ENCODE results near the gene ANKRD16. TPM values are rescaled to one million over a fixed set of nuclear protein-coding genes. Genes with fewer than 3 reads are reported as not detected.
"Not testable (repeated sequence)": the region's sequence is repeated elsewhere in the genome, so short reads cannot be mapped to it uniquely, and the experiment has no call there.

The ANKRD16 gene
- total and polyA plus RNA-seq, 2 of the 13 experiments (the other 11 are each of a cell fraction or from before 2014, with no cell fraction given), result 8.0 to 11.4 TPM

- no peak for FAIRE-seq
- no peak for ATAC-seq
- no peaks in the 10 kb centered on the region for H3K27me3 ChIP-seq (ENCODE audit: control insufficient read depth in 1 of 2, insufficient read depth in 2 of 2, low read length in 2 of 2)
- BruUV-seq (replicated peaks), result no TSS peak
- H4K20me1 ChIP-seq (ENCODE audit: insufficient read depth, low read length), result no peaks in the 10 kb centered on the region
- CTCF ChIA-PET (ENCODE audit: low intra/inter-chr PET ratio, low total read pairs), result no interaction called here
- H3K4me2 ChIP-seq (ENCODE audit: low read depth, low read length), result no peak overlapping the region
- intact Hi-C loops (cut with micrococcal nuclease; ENCODE audit: unreplicated experiment) (no loop called here), in situ Hi-C loops (cut with HindIII; ENCODE audit: extremely low pct_ligation_motif_present, low pct_unique_long_range_greater_than_20kb) (no loop called here)
- peaks cover 15 to 54% of the 10 kb centered on the region in 2 experiments for H3K36me3 ChIP-seq (replicated peaks in 1 of 2; ENCODE audit: control insufficient read depth in 1 of 2, insufficient read depth in 2 of 2, low read length in 2 of 2)
- DNase-seq (ENCODE audit: low spot score), result no peak
- no peak overlapping the region for H2AFZ ChIP-seq (ENCODE audit: low read length)
- H3K9me3 ChIP-seq (ENCODE audit: low read length), result no peaks in the 10 kb centered on the region
- peaks cover 9% of the 10 kb centered on the region for H3K79me2 ChIP-seq (ENCODE audit: insufficient read depth, low read length)
- no peak overlapping the region for H3K4me3 ChIP-seq (replicated peaks in 1 of 3; ENCODE audit: insufficient read depth in 1 of 3, low read depth in 2 of 3, low read length in 3 of 3)
- H3K4me1 ChIP-seq (ENCODE audit: insufficient read depth, low read length), result peaks cover 22% of the 10 kb centered on the region
- no peak for TF ChIP-seq ZNF672 (CRISPR knock-in tag; IDR thresholded peaks at IDR 0.05)
- TF ChIP-seq ZNF251 (CRISPR knock-in tag; IDR thresholded peaks at IDR 0.05), result no peak
- TF ChIP-seq ZMYM3 (CRISPR knock-in tag; IDR thresholded peaks at IDR 0.05), result no peak
- TF ChIP-seq ZNF205 (CRISPR knock-in tag; IDR thresholded peaks at IDR 0.05), result no peak
- TF ChIP-seq ZNF563 (CRISPR knock-in tag; IDR thresholded peaks at IDR 0.05), result no peak
- no peak for TF ChIP-seq HNRNPK (IDR thresholded peaks at IDR 0.05; ENCODE audit: low read depth, low read length, poor library complexity, severe bottlenecking)
- TF ChIP-seq ZNF720 (CRISPR knock-in tag; IDR thresholded peaks at IDR 0.05), result no peak
- TF ChIP-seq TCF12 (IDR thresholded peaks at IDR 0.05), result no peak
- no peak for TF ChIP-seq TCF12 (CRISPR knock-in tag; IDR thresholded peaks at IDR 0.05)
- TF ChIP-seq GMEB1 (CRISPR knock-in tag; IDR thresholded peaks at IDR 0.05; ENCODE audit: borderline replicate concordance), result no peak
- TF ChIP-seq ZNF556 (CRISPR knock-in tag; IDR thresholded peaks at IDR 0.05; ENCODE audit: borderline replicate concordance), result no peak
- TF ChIP-seq FOXA3 (CRISPR knock-in tag; IDR thresholded peaks at IDR 0.05), result no peak
- TF ChIP-seq HOXD1 (CRISPR knock-in tag; IDR thresholded peaks at IDR 0.05), result no peak
- no peak for TF ChIP-seq TRAFD1 (CRISPR knock-in tag; IDR thresholded peaks at IDR 0.05; ENCODE audit: borderline replicate concordance)
- no peak for TF ChIP-seq SMAD1 (CRISPR knock-in tag; IDR thresholded peaks at IDR 0.05; ENCODE audit: borderline replicate concordance, low read depth)
- TF ChIP-seq ZIK1 (CRISPR knock-in tag; IDR thresholded peaks at IDR 0.05; ENCODE audit: borderline replicate concordance, low read depth), result no peak
- TF ChIP-seq MATR3 (CRISPR knock-in tag; IDR thresholded peaks at IDR 0.05), result no peak
- TF ChIP-seq HNF4A (CRISPR knock-in tag; IDR thresholded peaks at IDR 0.05), result no peak
- no peak for TF ChIP-seq ZFP36L2 (CRISPR knock-in tag; IDR thresholded peaks at IDR 0.05)
- POLR2A ChIA-PET, result no interaction called here
- no peak overlapping the region for H3K27ac ChIP-seq (ENCODE audit: extremely low read length, insufficient read depth, low read length)
- WGBS (ENCODE audit: low lambda C conversion rate), result 97% methylated on average over 7 of the region's 8 CpGs
- no peak overlapping the region for H3K9ac ChIP-seq (ENCODE audit: insufficient read depth, low read depth, low read length)
These were observed 6.7 kb downstream of the ANKRD16 start for GRCh38 chr10:5882961-5883360.

- H3K4me2 ChIP-seq (ENCODE audit: low read depth, low read length); H3K9ac ChIP-seq (ENCODE audit: insufficient read depth, low read depth, low read length); FAIRE-seq; H3K79me2 ChIP-seq (ENCODE audit: insufficient read depth, low read length); BruUV-seq (replicated peaks); H3K27me3 ChIP-seq (ENCODE audit: control insufficient read depth in 1 of 2, insufficient read depth in 2 of 2, low read length in 2 of 2); intact Hi-C loops (cut with micrococcal nuclease; ENCODE audit: unreplicated experiment); H3K4me1 ChIP-seq (ENCODE audit: insufficient read depth, low read length); CTCF ChIA-PET (ENCODE audit: low intra/inter-chr PET ratio, low total read pairs); DNase-seq (ENCODE audit: low spot score); H2AFZ ChIP-seq (ENCODE audit: low read length); H4K20me1 ChIP-seq (ENCODE audit: insufficient read depth, low read length); H3K4me3 ChIP-seq (replicated peaks in 1 of 3; ENCODE audit: insufficient read depth in 1 of 3, low read depth in 2 of 3, low read length in 3 of 3); H3K9me3 ChIP-seq (ENCODE audit: low read length); H3K27ac ChIP-seq (ENCODE audit: extremely low read length, insufficient read depth, low read length); ATAC-seq: not testable (repeated sequence)
- POLR2A ChIA-PET, result interaction anchor here (1.5 kb wide), 1 partner anchor 13 kb away, joined by 6 read pairs; the partner anchor contains the start of genes ANKRD16 and FBH1
- peaks cover 6 to 43% of the 10 kb centered on the region in 2 experiments for H3K36me3 ChIP-seq (replicated peaks in 1 of 2; ENCODE audit: control insufficient read depth in 1 of 2, insufficient read depth in 2 of 2, low read length in 2 of 2)
- in situ Hi-C loops (cut with HindIII; ENCODE audit: extremely low pct_ligation_motif_present, low pct_unique_long_range_greater_than_20kb), result loop anchor here (10.0 kb wide), 1 partner anchor 62 kb away; the partner anchor contains the start of gene GDI2
- 96% methylated on average over 7 of the region's 7 CpGs for WGBS (ENCODE audit: low lambda C conversion rate)
These were observed 12.7 kb downstream of the ANKRD16 start for GRCh38 chr10:5877041-5877440.
